GM18858 (cell line): ENCODE measurements around the gene PTPN1.

ENCODE experiments used
- ATAC-seq: cut with Tn5 transposase; IDR thresholded peaks from one replicate; pipeline ENCODE4 v1.9.1; 2021; ENCODE audit not compliant: unreplicated experiment

The PTPN1 gene

GRCh38 chr20:50510706-50511542 is 741 bp downstream of the PTPN1 start:
- ATAC-seq: no peak

GRCh38 chr20:50512323-50512722 is 2.1 kb downstream of the PTPN1 start:
- no peak for ATAC-seq

GRCh38 chr20:50513169-50514034 is 3.2 kb downstream of the PTPN1 start:
- no peak for ATAC-seq

GRCh38 chr20:50514035-50514337 is 3.8 kb downstream of the PTPN1 start:
- ATAC-seq: no peak

GRCh38 chr20:50514750-50515149 is 4.6 kb downstream of the PTPN1 start:
- ATAC-seq: peak; percentile 21

GRCh38 chr20:50515471-50516106 is 5.4 kb downstream of the PTPN1 start:
- no peak for ATAC-seq

GRCh38 chr20:50516180-50516934 is 6.2 kb downstream of the PTPN1 start:
- peak; percentile 37 for ATAC-seq

GRCh38 chr20:50516935-50517816 is 7.0 kb downstream of the PTPN1 start:
- no peak for ATAC-seq

- ATAC-seq: no peak
Measured at GRCh38 chr20:50517817-50518154, 7.6 kb downstream of the PTPN1 start.

GRCh38 chr20:50518270-50518721 is 8.1 kb downstream of the PTPN1 start:
- no peak for ATAC-seq

- ATAC-seq: no peak
Measured at GRCh38 chr20:50519036-50519762, 9.0 kb downstream of the PTPN1 start.

GRCh38 chr20:50520222-50520880 is 10.2 kb downstream of the PTPN1 start:
- ATAC-seq: no peak

GRCh38 chr20:50521221-50522052 is 11.3 kb downstream of the PTPN1 start:
- no peak for ATAC-seq

GRCh38 chr20:50522053-50522674 is 12.0 kb downstream of the PTPN1 start:
- no peak for ATAC-seq

- ATAC-seq: no peak
Measured at GRCh38 chr20:50523552-50524167, 13.5 kb downstream of the PTPN1 start.

GRCh38 chr20:50525681-50526080 is 15.5 kb downstream of the PTPN1 start:
- no peak for ATAC-seq

GRCh38 chr20:50526403-50526989 is 16.3 kb downstream of the PTPN1 start:
- ATAC-seq: no peak
